T-helper 9 cell (primary cell): ENCODE results near the gene HS1BP3.

ENCODE experiments used
- DNase-seq: peaks from one replicate; pipeline ENCODE4 v3.0.0-alpha.2; 2020

The HS1BP3 gene

DNA sequence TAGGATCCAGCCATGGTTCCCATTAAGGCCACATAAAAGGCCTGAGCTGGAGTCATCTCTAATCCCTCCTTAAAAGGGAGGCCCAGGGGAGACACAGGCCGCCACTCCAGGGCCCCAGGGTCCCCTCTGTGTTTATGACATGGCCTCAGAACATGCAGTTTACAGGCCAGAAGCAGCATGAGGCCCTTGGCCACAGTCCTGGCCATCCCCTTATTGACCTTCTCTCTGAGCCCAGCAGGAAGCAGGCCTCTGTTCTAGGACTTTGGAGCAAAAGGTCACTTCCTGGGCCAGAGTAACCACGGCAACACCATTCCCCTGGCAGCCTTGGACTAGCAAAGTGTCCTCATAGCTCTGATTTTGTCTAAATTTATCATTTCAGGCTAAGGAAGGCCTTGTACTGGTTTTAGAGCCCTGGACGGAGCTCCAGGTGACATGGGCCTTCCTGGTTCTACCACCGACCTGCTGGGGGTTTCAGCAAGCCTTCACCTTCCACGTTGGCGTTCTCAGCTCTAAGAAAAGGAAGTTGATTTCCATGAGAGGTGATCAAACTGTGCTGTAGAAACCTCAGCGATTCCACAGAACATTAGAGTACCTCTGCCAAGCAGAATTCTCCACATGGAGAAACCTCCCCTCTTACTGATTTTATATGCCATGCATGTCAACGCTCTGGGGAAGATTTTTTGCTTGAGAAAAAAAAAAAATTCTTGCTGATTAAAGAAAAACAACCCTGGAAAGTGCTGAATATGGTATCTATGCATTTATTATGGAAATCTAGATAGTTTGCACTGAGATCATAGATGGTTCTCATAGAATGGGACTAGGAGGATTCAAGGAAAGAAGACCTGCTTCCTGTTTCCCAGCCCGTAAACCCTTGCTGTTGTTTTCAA, 53.7 kb downstream of the HS1BP3 start:
- no peak for DNase-seq

- no peak for DNase-seq
Measured at GRCh38 chr2:20596193-20596972, 54.5 kb downstream of the HS1BP3 start.

DNA sequence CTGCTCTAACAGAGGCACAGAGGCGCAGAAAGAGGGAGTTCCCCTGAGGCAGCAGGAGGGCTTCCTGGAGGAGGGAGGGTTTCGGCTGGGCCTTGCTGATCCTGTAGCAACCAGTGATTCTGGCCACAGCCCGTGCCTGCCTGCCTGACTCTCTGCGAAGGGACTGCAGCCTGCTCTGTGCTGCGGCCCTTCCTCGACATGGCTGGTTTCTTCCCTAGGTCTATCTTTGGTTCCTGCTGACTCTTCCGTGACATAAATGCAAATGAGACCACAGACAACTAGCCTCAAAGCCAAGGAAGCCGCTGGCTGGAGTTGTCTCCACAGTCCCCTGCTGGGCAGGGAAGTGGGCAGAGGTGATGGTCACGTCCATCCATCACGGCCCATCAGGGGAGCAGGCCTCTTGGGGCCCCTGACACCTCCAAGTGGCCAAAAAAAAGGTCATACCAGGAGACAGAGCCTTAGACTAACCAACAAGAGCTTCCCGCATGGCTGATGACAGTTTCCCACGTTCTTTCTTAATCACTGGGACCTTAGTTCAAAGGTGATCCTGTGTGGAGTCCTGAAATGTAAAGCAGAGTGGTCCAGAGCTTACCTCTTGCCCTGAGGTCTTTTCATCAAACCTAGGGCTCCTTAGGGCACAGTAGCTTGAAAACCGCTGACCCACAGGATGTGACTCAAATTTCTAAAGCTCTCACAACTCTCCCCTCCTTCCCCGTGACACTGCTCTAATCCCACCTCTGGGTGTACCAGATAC, 55.3 kb downstream of the HS1BP3 start:
- no peak for DNase-seq

DNA sequence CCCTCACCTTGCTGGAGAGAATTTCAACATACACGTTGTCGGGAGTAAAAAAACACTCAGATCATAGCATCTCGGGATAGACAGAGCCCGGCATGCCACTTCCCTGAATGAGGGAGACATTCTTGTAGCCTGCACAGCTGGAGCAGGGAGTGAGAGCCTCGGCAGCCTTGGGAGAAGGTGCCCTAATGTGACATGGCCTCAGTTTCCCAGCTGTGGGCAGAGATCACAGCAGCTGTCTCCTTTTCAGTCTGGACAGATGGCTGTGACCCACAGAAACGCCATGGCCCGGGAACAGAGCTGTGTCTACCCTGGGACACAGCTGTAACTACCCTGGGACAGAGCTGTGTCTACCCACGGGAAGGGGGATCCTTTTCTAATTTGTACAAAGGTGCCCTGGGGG, 55.9 kb downstream of the HS1BP3 start:
- DNase-seq: no peak

GRCh38 chr2:20594048-20594750, 56.7 kb downstream of the HS1BP3 start:
- no peak for DNase-seq

- no peak for DNase-seq
Measured at GRCh38 chr2:20593072-20594034, 57.5 kb downstream of the HS1BP3 start.

- DNase-seq: no peak
Measured at GRCh38 chr2:20592106-20593071, 58.5 kb downstream of the HS1BP3 start.

GRCh38 chr2:20590704-20591515, 60.0 kb downstream of the HS1BP3 start:
- DNase-seq: no peak

- DNase-seq: no peak
Measured at GRCh38 chr2:20589975-20590703, 60.8 kb downstream of the HS1BP3 start.

GRCh38 chr2:20588918-20589871, 61.7 kb downstream of the HS1BP3 start:
- no peak for DNase-seq

GRCh38 chr2:20585710-20586594, 64.9 kb downstream of the HS1BP3 start:
- no peak for DNase-seq

- no peak for DNase-seq
Measured at GRCh38 chr2:20585359-20585709, 65.6 kb downstream of the HS1BP3 start.

GRCh38 chr2:20584399-20585358, 66.2 kb downstream of the HS1BP3 start:
- DNase-seq: no peak

GRCh38 chr2:20584045-20584398, 66.9 kb downstream of the HS1BP3 start:
- no peak for DNase-seq

DNA sequence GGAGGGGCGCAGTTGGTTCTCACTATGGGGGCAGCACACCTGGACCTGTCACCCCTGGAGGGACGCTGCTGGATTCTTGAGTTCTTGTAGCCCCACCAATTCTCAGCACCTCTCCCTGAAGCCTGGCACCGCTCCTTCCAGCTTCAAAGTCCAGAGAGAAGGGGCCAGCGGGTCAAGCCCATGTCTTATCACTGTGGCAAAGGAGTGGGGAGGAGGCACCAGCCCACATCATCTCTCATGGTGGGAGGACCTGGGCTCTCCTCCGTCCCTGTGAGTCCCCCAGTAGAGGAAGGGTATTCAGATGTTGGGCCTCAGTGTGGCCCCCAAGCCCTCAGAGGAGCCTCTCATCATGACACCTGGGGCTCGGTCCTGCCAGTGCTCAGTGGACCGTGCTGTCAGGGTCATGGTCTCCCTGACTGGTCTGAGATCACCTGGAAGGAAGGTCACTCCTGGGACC, 67.4 kb downstream of the HS1BP3 start:
- no peak for DNase-seq
